NCI-H1694 (cell line): ENCODE data around the gene ZFYVE28.

Experiments
- DNase-seq: peaks from one replicate; lab custom pipeline; 2025; lab: John Stamatoyannopoulos, UW

The ZFYVE28 gene

DNA sequence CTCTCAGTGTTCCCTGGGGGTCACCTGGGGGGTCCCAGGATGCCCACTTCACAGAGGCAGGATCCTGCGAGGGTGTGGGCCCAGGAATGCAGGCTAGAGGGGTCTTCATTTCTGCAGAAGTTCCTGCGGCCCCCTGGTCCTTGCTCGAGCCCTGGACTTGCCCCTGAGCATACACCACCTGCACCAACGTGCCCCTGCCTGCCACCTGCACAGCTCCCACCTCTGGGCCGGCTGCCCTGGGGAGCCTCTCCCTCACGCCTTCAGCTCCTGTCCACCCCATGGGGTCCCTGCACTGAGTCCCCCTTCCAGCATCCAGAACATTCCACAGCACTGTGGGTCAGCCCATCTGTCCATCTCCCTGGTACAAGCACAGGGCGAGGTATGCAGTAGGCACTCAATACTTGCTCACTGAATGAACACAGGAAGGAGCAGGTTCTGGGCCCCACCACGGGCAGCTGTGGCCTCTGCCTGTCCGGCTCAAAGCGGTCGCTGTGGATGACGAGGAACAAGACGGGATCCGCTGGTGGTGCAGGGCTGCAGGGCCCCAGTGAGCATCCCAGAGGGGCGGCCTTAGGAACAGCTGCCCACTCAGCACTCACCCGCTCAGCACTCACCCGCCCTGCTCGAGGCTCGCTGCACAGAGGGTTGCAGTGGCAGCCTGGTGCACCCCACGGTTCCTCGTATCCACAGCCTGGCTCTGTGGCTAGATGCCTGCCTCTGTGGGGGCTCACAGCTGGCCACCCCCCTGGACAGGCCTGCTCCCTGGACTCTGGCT, 86.1 kb downstream of the ZFYVE28 start:
- DNase-seq: no peak

DNA sequence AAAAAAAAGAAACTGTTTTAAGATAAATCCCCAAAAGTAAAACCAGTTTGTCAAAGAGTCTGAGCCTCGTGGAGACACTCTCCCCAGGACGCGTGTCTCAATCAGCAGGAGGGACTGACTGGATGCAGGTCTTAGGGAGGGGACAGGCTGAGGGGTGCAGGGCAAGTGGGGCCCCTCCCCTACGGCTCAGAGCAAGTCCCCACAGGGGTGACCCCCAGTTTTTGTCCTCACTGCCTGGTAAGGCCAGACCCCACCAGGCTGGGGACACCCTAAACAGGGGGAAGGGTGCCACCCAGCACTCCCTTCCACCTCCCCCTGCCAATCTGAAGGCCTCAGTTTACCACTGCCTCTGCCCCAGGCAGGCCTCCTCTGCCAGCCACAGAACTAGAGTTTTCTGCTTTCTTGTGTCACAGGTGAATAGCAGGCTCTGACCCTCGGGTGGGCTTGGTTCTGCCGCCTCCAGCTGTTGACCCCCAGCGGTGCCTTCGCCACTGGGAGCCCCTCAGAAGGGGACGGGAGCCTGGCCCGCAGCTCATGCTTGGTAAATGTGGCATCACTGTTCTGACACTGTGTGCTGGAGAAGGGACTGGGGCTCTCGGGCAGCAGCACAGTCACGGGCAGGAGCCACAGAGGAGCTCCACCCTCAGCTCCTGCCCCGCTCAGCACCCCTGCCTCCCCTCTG, 86.8 kb downstream of the ZFYVE28 start:
- no peak for DNase-seq

DNA sequence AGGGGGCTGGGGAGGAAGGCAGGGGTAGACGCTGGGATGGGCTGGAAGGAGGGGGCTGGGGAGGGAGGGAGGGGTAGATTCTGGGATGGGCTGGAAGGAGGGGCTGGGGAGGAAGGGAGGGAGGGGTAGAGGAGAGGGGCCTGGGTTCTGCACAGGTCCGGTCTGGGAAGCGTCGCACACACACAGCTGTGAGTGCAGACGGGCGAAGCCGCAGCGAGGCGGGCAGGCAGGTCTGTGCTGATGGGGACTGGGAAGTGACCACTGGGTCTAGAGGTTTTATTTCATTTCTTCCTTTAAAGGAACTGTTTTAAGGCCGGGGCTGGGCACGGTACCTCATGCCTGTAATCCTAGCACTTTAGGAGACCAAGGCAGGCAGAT, 87.4 kb downstream of the ZFYVE28 start:
- no peak for DNase-seq

DNA sequence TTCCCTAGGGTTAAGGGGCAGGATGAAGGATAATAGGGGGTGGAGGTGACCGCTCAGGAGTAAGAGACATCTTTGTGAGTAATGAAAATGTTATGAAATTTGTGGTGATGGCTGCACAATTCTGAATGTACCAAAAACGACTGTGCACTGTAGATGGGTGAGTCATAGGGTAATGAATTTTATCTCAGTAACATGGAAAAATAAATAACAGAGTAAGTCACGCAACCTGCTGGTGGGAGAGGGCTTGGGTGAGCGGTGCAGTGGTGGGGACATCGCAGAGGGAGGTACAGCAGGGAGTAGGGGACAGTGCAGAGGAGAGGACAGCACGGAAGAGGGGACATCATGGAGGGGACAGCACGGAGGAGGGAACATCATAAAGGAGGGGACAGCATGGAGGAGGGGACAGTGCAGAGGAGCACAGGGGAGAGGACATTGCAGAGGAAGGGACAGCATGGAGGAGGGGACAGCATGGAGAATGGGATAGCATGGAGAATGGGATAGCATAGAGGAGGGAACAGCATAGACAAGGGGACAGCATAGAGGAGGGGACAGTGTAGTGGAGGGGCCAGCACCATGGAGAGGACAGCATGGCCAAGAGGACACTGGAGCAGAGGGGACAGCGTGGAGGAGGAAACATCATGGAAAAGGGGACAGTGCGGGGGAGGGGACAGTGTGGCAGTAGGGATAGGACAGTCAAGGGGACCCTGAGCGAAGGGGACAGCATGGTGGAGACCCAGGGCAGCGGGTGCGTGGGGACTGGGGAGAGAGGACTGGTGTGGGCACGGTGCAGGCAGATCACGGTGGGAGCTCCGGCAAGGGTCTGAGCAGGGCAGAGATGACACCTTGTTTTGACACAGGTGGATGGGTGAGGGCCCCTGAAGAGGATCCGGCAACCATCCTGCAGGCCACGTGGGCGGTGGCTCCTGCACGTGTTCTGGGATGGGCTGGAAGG, 88.1 kb downstream of the ZFYVE28 start:
- no peak for DNase-seq

DNA sequence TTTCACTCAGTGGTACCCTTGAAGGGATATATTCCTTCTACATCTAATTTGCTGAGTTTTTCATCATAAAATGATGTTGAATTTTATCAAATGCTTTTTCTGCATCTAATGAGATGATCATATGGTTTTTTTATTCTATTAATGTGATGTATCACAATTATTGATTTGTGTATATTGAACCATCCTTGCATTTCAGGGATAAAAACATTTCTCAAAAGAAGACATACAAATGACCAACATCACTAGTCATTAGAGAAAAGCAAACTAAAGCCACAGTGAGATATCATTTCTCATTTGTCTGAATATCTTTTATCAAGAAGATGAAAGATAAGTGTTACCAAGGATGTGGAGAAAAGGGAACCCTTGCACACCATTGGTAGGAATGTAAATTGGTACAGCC, 90.9 kb downstream of the ZFYVE28 start:
- no peak for DNase-seq

DNA sequence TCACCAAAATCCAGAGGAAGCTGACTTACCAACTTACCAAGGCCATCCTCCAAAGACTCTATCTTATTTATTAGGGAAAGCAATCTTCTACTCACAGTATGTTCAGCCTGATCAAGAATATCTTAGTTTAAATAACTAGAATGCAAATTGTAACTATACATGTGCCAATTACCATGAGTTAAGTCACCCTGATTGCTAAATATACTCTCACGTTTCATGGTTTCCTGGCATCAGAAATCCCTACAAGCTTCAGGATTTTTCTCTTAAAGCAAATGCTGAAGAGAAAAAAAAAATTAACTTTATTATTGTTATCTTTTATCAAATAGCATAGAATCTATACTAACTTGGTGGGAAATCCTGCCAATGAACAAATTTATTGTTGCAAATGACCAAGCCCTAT, 93.6 kb downstream of the ZFYVE28 start:
- DNase-seq: no peak

DNA sequence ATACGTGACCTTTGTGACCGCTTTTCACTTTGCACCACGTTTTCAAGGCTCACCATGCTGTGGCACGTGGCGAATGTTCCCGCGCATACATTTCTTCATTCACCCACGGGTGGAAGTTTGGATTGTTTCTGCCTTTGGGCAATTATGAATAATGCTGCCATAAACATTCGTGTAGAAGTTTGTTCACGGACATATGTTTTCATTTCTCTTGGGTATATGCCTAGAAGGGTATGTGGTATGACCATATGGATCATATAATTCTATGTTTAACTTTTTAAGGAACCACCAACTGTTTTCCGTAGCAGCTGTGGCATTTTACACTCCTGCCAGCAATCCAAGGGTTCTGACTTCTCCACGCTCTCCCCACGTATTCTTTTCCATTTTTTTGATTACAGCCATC, 95.6 kb downstream of the ZFYVE28 start:
- DNase-seq: no peak

DNA sequence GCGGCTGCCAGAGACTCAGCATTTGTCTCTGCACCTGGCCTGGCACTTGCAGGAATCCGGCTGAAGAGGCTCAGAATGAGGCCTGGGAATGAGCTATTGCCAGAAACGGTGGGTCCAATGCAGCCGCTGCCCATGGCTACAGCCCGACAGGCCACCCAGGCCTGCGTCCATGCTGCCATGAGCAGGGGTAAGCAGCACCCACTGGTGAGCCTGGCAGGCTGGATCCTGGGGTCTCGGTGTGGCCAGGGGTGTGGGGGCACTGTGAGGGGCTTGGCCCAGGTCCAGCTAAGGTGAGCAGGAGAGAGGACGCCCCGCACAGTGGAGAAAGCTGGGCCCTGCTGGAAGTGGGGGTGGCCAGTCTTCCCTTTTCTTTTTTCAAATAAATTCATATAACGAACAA, 96.2 kb downstream of the ZFYVE28 start:
- no peak for DNase-seq

DNA sequence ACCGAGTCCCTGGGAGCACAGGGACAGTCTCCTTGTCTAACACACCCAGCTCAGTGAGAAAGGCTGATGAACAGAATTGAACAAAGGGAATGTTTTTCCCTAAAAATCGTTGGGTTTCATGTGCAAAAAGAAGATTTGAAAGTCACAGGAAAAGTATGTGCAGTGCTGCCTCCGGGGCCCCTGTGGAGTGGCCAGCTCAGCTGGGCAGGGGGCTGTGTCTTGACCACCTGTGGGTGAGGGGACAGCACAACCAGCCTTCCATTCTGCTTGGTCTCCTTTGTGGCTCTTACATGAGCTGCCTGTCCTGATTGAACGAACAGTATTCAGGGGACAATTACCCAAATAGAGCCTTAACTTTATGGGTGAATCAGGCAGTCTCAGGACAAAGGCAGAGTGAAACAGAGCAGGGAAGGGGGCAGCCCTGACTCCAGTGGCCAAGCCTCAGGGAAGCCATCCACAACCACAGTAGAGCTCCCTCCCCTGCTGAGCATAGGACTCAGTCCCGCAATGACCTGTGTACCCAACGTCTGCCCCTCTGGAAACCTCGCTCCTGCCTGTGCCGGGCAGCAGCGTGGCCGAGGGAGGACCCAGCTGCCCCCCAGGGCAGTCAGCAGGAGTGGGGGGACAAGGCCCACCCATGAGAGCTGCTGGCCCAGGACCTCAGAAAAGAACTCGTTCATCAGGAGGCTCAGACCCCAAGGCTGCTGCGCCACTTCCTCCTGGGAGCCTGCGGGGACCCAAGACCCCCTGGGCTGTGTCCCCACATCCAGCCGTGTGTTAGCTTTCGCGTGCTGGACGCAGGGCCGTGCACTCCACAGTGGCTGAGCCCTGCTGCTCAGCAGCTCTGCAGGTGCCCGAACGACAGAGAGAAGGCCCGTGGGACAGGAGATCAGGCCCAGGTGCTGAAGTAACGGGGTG, 96.9 kb downstream of the ZFYVE28 start:
- DNase-seq: no peak

DNA sequence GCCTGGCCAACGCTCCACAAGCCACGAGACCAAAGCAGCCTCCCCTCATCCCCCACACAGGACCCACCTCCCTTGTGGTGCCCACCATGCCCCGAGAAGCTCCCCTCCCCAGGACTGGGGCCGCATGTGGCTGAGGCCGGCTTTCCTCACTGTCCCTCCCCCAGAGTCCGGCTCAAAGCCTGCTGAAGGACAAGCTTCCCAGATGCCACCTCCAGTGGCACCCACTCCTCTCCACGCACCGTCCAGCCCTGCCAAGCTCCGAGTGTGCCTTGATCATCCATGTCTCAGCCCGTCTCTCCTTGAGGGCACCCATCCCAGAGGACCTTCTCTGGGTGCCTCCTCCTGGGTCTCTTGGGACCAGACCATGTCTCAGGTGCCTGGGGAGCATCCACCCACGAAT, 97.7 kb downstream of the ZFYVE28 start:
- no peak for DNase-seq

DNA sequence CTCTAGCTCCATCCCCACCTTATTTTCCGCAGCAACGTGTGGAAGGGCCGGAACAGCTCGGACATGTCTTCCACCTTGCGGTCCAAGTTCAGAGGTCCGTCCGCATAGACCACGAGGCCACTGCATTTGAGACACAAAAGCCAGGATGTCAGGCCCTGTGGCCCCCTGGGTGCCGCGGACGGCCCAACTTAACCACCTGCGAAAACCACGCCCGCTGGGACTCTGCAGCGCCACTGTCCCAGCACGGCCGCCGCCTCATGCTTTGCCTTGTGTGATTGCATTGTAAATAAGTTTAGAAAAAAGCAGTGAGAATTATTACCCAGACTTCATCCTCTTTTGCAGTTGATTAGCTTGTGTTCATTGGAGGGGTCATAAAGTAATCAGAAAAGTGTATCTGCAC, 98.3 kb downstream of the ZFYVE28 start:
- no peak for DNase-seq

DNA sequence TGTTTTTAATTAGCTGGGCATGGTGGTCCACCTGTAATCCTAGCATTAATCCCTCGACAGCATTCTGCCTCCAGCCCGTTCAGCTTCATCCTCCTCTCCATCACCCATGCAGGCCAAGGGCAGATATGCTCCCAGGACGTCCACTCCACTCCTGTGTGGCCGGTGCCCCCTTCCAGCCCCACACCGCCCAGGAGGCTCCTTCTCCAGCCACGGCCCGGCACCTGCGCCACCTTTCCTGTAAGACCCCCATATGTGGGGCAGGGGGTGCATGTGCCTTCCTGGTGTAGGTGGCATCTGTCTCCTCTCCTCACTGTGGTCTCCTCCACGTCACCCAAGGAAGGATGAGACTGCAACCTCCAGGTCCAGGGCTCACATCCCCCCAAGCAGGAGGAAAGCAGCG, 99.6 kb downstream of the ZFYVE28 start:
- no peak for DNase-seq

DNA sequence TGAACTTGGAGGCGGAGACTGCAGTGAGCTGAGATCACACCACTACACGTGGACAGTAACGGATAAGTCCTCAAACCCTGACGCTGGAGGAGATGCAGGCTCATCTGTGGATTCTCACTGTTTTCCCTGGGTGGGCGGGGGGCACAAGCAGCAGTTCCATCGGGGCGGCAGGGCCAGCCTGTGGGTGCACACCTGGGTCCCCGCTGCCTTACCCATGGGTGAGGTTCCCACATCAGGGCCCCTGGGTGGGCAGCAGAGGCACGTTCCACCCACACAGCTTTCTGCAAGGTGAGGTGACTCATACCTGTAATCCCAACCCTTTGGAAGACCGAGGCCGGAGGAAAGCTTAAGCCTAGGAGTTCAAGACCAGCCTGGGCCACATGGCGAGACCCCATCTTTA, 100.0 kb downstream of the ZFYVE28 start:
- no peak for DNase-seq

DNA sequence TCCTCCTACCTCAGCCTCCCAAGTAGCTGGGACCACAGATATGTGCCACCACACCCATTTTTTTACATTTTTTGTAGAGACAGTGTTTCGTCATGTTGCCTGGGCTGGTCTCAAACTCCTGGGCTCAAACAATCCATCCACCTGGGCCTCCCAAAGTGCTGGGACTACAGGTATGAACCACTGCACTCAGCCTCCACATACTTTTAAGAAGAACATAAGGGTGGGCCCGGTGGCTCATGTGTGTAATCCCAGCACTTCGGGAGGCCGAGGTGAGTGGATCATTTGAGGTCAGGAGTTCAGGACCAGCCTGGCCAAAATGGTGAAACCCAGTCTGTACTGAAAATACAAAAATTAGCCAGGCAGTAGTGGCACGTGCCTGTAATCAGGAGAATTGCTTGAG, 105.1 kb downstream of the ZFYVE28 start:
- no peak for DNase-seq

DNA sequence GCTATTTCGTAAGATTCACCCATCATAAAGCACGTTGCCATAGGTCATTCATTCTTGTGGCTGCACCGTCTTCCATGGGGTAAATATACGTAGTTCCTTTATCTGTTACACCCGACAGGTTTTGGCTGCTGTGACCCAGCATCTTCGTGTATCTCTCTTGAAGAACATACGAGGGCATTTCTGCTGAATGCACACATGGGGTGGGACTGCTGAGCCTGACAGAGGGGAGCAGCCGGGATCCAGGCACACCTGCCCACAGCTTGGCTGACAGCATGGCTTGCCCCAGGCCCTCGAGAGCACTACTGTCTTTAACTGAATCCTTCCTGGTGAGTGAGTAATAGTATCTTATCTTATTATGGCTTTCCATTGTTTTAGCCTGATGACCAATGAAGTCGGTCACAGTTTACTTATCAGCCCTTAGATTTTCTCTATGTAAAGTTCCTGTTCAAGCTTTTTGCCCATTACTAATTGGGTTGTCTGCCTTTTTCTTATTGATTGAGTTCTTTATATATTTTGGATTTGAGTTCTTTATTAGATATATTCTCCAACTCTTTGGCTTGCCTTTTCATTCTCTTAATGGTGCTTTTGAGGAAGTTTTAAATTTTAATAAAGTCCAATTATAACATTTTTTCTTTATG, 111.6 kb downstream of the ZFYVE28 start:
- no peak for DNase-seq

DNA sequence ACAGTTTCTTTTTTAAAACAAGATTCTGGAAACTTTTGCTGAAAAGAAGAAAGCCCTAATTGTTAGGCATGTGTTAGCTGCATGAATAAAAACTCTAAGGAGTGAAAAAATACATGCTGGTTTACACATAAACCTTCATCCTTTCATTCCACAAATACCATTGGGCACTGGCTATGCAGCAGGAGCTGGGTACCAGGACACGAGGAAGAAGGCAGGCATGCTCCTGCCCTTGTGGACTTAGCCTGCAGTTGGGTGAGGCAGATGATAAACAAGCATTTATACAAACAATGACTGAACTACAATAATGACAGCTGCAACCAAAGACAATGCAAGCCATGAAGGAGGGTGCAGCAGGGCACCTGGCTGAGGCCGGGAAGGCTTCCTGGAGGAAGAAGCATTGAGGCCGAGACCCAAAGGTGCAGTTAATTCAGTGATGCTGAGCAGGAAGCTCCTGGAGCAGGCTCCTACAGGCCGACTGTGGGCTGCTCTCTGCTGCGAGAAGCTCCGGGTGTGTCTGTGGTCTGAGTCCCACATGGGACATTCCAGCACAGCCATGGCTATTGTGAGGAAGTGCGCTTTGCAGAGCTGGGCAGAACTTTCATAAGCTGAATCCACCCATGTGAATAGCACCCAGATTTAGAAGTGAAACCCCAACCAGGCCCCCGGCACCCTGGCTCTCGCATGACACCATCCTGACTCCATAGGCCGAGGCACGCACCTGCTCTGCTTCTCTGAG, 112.5 kb downstream of the ZFYVE28 start:
- no peak for DNase-seq

DNA sequence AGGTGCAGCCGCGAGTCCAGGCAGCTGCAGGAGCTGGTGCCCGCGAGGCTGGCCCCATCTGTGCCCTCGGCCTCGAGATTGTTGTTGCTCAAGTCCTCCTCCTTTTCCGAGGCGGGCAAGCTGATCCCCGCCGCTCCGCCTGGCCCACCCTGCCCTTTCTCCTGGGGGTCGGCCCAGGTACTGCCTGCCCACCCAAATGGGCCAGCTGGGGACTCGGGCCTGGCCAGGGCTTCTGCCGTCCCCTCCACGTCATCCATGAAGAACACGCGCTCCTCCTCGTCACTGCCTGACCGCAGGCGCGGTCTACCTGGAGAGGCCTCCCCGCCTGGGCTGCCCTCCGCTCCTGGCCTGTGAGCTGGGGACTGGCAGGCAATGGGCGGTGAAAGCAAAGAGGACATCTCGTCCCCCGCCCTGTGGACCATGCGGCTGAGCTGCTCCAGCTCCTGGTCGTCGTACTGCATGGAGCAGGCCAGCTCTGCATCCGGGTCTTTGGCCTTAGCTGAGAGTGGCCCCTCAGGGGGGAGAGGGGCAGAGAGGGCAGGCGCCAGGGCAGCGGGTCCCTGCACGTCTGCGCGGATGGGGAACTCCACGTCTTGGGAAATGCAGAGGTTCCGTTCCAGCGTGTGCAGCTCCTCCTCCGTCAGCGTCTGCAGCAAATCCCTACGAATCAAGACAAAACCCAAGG, 113.4 kb downstream of the ZFYVE28 start:
- no peak for DNase-seq

DNA sequence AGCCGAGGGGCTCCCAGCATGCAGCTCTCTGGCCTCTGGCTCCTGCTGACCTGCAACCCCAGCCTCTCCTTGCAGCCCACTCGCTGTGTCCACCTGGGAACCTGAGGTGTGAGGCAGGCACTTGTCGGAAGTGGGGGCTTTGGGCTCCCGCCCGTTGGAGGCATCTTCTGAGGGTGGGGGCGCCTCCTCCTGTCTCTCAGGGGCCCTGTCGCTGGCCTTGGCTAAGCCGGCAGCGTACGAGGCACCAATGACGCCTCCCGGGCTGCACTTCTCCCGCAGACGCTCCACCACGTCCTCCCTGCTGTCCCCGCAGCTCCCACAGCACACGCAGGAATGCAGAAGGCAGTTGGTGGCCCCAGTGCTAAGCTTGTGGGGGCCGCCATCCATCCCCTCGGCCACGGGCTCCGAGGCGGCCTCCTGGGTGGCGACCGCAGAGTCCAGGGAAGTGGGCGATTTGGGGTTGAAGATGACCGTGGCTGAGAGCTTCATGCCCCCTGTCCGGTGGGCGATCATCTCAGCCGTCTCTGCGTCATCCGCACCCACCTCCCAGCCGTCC, 114.0 kb downstream of the ZFYVE28 start:
- no peak for DNase-seq

DNA sequence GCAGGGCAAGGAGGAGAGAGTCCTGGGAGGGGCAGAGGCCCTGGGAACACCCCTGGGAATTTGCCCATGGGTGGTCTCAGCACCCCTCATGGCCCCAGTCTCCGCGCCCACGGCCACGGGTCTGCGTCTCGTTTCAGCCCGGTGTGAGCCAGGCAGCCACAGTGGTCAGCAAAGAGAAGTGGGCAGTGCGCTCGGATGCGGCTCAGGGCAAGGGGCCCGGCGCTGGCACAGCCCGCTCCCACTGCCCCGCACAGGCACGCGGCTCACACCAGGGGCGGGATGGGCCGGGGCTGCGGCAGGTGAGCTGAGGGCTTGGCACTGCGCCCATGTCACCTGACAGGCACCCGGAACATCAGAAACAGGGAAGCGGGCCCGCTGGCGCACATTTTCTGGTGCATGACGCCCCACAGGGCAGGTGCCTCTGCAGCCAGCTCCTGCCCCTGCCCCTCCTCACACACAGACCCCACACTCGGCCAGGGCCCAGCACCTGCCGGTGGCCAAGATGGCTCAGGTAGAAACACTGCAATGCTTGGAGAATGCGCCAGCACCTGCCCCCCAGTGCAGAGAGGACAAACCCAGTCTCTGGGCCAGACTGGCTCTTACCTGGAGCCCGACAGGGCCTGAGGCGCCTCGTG, 114.6 kb downstream of the ZFYVE28 start:
- DNase-seq: no peak
